GM10847 (cell line): ENCODE results near the gene CLEC2A.

Source experiments
- POLR2A ChIP-seq: IDR thresholded peaks from 2 replicates; pipeline ENCODE4 v1.6.1; 2011; ENCODE audit not compliant: insufficient read length; ENCODE audit errors: extremely low read depth

Gene CLEC2A

GRCh38 chr12:9940375-9940774 is 8.2 kb upstream of the CLEC2A start:
- TF ChIP-seq POLR2A, result no peak

DNA sequence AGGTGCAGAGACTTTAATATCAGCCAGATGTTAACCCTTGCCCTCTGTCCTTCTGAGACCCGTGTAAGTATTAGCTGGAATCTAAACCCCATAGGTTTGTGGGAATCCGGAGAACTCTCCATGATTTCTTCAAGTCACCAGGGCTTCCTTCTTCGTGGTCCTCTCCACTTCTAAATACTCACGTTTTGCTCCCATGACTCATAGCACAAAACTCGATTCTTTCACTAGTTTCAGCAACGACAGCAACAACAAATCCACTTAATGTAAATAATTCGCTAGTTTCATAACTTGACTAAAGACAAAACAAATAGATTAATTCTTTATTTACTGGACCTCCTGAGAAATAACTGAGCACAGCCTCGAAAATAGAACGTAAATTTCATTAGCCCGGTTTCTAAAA is 4.4 kb upstream of the CLEC2A start:
- TF ChIP-seq POLR2A, result no peak

DNA sequence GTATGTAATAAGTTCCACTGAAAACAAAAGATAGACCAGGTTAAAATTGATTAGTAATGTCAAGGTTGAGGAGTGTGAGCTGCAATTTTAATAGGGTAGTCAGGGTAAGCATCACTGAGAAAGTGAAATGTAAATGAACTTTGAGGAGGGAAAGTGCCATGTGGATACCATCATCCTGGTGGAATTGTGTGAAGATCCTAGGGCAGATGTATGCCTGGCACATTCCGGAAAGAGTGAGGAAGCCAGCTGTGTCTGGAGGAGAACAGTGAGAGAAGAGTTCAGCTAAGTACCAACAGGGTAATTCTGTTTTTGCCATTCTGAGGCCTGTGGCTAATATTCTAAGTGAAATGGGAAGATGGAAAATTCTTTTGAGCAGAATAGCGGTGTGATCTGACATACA is 2.9 kb upstream of the CLEC2A start:
- no peak for TF ChIP-seq POLR2A

DNA sequence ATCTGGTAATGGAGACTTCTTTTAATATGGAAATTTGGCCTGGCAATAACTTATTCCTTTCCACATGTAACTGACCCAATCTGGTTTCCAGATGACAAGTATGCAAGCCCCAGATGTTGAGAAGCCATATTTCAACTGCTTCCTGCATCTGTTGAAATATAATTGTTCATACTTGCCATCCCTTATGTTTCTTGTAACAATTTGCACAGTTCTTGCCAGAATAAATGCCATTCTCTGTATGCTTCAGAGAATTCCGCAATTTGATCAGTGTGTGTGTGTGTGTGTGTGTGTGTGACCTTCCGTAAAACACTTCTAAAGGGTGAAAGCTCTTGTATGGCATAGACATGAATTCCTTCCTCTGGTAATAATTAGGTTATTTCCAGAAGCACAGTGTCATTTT is 1.8 kb upstream of the CLEC2A start:
- TF ChIP-seq POLR2A, result no peak

DNA sequence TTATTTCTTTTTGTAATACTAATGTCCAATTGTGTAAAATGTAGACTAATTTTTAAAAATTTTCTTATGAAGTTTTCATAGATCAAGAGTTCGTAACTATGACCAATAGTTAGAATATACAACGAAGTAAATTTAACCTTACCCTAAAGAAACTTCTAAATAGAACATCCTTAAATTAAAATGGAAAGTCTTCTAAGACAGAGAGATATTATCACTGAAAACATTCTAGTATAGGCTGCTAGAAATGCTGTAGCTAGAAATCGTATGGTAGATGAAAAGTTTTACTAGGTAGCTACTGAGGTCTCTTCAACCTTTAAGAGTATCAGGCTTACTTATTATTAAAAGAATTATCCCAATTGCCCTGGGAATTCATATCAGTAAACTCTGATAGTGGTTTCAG is 925 bp downstream of the CLEC2A start:
- no peak for TF ChIP-seq POLR2A

DNA sequence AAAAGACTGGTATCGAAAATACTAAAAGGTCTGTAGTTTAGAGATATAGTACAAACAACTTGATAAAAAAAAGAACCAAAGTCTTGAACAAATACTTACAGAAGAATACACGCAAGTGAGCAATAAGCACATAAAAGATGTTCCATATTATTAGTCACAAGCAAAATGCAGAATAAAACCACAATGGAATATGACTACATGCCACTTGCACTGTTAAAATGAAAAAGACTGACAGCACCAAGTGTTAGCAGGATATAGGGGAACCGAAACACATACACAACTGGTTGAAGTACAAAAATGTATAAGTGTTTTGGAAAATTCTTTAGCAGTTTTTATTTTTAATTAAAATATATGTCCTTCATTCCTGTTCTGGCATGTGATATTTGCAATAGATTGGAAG is 3.6 kb downstream of the CLEC2A start:
- TF ChIP-seq POLR2A, result no peak

- no peak for TF ChIP-seq POLR2A
These were observed 5.3 kb downstream of the CLEC2A start for GRCh38 chr12:9926876-9927275.

DNA sequence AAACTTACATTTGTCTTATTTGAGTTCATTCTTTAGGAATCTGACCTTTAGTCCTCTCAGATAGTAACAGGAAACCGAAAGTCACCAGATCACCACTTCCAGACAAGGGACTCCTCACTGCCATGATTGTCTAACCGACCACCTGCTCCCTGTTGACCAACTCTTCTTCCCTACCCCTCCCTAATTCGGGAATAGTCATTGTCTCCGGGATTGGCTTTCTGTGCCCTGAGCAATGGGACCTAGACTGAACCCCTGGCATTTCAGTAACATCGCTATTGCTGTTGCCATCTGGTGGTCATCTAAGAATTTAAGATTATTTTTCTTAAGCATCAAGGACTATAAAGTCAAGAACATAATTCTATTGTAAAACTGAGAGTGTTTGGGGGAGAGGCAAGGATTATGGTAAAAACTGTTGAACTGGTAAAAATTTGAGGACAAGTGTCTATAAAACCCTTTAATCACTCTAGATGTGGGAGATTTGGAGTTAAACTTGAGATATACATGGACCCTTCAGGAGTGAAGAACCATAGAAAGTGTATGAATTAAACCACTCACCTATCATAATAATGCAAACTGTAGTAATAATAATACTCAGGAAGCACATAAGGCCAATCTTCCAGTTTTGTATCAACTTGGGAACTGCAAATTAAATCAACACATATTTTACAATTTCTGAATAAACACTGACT is 6.3 kb downstream of the CLEC2A start:
- TF ChIP-seq POLR2A, result no peak

DNA sequence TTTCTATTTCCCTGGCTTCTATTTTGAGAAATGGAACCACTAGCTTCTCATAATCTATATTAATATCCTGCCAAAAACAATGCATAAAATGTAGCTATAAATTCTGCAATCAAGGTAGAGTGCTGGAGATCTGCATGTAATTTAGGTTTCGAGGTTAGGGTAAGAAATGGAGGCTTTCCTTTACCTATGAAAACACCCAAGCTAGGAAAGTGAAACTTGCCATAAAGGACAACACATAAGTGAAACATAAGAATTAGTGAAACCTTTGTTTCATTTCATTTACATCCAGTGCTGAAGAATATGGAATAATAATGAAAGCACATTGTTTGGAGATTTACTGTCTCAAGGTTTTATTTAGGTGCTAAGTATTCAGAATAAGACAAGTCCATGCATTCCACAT is 9.7 kb downstream of the CLEC2A start:
- TF ChIP-seq POLR2A, result no peak

DNA sequence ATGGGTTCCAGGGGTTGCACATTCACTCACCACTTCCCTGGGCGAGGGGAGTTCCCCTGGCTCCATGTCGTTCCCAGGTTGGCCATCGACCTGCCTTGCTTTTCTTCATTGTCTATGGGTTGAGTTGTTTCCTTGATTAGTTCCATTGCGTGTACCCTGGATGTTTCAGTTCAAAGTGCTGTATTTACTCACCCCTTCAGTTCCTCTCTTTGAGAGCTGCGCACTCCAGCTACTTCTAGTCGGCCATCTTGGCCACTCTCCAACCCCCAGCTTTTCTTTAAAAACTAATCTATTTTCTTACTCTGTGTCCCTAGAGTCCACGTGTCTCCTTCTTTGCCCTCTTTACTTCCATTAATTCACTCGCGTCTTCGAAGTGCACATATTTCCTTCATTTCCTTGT is 11.7 kb downstream of the CLEC2A start:
- no peak for TF ChIP-seq POLR2A

DNA sequence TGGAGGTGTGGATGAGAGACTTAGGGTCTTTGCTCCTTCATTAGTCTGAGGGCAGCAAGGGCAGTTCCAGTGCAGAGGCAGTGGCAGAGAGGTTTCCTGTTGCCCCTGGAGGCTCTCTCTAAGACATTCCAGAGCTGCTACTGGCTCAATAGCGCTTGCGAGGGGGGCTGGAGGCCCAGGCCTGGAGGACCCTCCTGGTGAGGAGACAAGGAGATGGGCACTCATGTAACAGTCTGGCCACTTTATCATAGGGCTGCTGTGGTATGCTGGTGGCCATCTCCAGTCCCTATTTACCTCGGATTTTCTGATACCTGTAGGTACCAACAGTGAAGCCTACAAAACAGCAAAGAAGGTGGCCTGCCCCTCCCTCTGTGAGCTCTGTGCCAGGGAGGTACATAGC is 12.7 kb downstream of the CLEC2A start:
- TF ChIP-seq POLR2A, result no peak

- no peak for TF ChIP-seq POLR2A
These were observed 20.5 kb downstream of the CLEC2A start for GRCh38 chr12:9911708-9912107.

DNA sequence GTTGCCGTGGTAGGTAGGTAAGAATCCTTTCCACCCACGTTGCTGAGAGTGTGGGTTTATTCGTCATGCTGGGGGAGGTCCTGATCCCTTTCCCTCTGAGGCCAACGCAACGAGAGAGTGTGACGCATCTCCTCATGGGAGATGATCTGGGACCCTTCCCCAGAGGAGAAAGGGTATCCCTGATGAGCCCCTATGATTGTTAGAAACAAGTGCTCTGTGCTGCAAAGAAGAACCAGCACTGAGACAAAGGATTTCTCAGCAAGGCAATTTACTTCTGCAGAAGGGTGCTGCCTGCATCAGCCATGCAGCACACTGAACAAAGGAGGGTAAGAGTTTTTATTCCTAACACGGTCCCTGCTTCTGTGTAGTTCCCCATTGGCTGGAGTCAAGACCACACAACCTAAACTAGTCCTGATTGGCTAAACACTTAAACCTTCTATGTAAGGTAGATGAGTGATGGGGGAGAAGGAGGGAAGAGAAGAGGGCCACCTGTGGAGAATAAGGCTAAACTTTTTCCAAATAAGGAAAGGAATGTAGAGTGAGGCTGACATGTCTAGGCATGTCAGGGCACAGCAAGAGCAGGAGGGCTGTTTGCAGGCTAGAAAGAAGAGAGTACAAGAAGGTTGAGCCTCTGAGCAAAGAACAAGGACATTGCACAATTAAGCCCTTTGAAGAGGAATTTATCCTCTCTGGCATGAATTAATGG is 21.3 kb downstream of the CLEC2A start:
- no peak for TF ChIP-seq POLR2A

DNA sequence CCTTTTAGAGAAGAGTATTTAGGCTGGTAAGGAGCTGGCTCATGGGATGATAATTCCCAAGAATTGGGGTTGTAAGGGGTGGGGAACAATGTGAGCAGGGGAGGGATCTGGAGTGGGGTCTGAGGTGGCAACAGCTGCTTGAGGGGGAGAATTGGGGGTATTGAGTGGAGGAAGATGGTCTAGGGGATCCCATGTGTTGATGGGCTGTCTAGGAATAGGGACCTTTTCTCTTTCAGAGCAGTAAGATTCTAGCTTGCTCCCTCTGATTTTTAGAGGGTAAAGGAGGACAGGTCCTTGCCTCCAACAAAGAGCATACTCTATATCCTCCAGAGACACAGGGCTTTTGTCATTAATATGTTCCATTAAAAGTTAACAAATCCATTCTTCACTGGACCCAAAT is 22.4 kb downstream of the CLEC2A start:
- TF ChIP-seq POLR2A, result no peak

DNA sequence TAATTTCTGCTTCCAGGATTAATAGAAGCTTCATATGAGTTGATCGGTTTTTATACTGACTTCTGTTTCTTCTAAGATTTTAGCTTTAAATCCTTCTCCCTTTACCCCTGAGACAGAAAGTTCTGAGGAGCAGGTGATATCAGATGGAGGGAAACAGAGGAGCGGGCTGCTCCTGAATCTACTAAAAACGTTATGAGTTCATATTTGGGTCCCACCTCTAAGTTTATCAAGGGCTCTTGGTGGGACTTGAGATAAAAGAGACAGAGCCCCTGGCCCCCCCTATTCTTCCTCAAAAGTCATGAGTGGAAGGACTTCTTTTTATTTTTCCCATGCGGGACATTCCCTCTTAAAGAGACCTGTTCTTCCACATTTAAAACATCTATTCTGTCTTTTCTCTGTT is 23.8 kb downstream of the CLEC2A start:
- TF ChIP-seq POLR2A, result no peak

DNA sequence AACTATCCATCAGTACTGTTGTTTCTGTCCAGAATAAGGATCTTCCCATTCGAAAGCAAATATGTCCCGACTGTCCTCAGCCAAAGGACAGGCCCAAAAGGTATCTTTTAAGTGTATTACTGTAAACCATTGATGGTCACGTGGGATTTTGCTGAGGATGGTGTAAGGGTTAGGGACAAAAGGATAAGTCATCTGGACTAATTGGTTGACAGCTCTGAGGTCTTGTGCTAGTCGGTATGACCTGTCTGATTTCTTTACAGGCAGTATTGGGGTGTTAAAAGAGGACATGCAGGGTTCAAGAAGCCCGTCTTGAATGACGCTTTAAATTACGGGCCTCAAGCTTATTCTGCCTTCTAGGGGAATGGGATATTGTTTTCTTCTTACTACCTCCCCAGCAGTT is 24.4 kb downstream of the CLEC2A start:
- TF ChIP-seq POLR2A, result no peak

GRCh38 chr12:9906873-9907272 is 25.3 kb downstream of the CLEC2A start:
- no peak for TF ChIP-seq POLR2A
